SK-N-SH (cell line): ENCODE data around the gene PCF11. TPM values are rescaled to one million over a fixed set of nuclear protein-coding genes. Genes with fewer than 3 reads are reported as not detected.

Source experiments
- CTCF ChIA-PET: fragments of 300-600, 350-600 bp; formaldehyde crosslinking; extraction: SDS; loops from one replicate; lab custom pipeline; 2021; lab: Yijun Ruan, JAX
- POLR2A ChIA-PET: fragments of 350-600 bp; sonication (Branson Sonifier 250); formaldehyde crosslinking; extraction: SDS; loops from one replicate; lab custom pipeline; 2020; ENCODE audit warnings: antibody characterized with exemption, inconsistent platforms; lab: Yijun Ruan, JAX
- DNase-seq: peaks from one replicate; pipeline ENCODE4 v3.0.0; 2012
- H2AFZ ChIP-seq: fragments of 200-600 bp; sonication (generic); 2 replicates; pipeline ENCODE4 v1.8.1; 2016; ENCODE audit warnings: antibody characterized with exemption, mild to moderate bottlenecking, low read depth
- H3F3A ChIP-seq: fragments of 200-600 bp; sonication (generic); replicated peaks from 2 replicates; pipeline ENCODE3; 2016; ENCODE audit warnings: antibody characterized with exemption, mild to moderate bottlenecking; ENCODE audit not compliant: insufficient read depth
- H3K27ac ChIP-seq, 2 experiments: fragments of 200-500 bp in 1 of 2; fragments of 200-600 bp in 1 of 2; sonication (Bioruptor generic) in 1 of 2; sonication (generic), shearing (Covaris generic) in 1 of 2; 2 replicates each; pipeline versions ENCODE4 v1.5.1 to v1.6.1; 2014 to 2016; ENCODE audit warnings: low read depth in 2 of 2, inconsistent platforms in 1 of 2, low read length in 1 of 2, mild to moderate bottlenecking in 1 of 2, mixed read lengths in 1 of 2
- H3K27me3 ChIP-seq: fragments of 200-600 bp; sonication (generic), shearing (Covaris generic); 2 replicates; pipeline ENCODE4 v1.6.1; 2016; ENCODE audit warnings: mixed run types; ENCODE audit not compliant: insufficient read depth
- H3K36me3 ChIP-seq, 2 experiments: fragments of 200-500 bp in 1 of 2; fragments of 200-600 bp in 1 of 2; sonication (Bioruptor generic) in 1 of 2; sonication (generic) in 1 of 2; replicated peaks in 1 of 2; 2 replicates each; pipeline versions ENCODE3 to v1.5.1; 2014 to 2016; ENCODE audit warnings: low read length in 1 of 2, mild to moderate bottlenecking in 1 of 2; ENCODE audit not compliant: insufficient read depth in 2 of 2, control insufficient read depth in 1 of 2
- H3K4me1 ChIP-seq, 2 experiments: fragments of 200-500 bp in 1 of 2; fragments of 200-600 bp in 1 of 2; sonication (Bioruptor generic) in 1 of 2; sonication (generic), shearing (Covaris generic) in 1 of 2; 2 replicates each; pipeline versions ENCODE4 v1.5.1 to v1.6.1; 2014 to 2016; ENCODE audit warnings: low read depth in 1 of 2, low read length in 1 of 2, mixed run types in 1 of 2; ENCODE audit not compliant: insufficient read depth in 2 of 2, control insufficient read depth in 1 of 2
- H3K4me2 ChIP-seq: fragments of 200-600 bp; sonication (generic), shearing (Covaris generic); 2 replicates; pipeline ENCODE4 v1.6.1; 2017; ENCODE audit warnings: mixed run types
- H3K4me3 ChIP-seq, 2 experiments: fragments of 200-500 bp in 1 of 2; fragments of 200-600 bp in 1 of 2; sonication (Bioruptor generic) in 1 of 2; sonication (generic), shearing (Covaris generic) in 1 of 2; 2 replicates each; pipeline versions ENCODE4 v1.5.1 to v1.8.1; 2014 to 2016; ENCODE audit warnings: low read depth in 2 of 2, inconsistent platforms in 1 of 2, low read length in 1 of 2, mild to moderate bottlenecking in 1 of 2, mixed read lengths in 1 of 2, moderate library complexity in 1 of 2
- H3K79me2 ChIP-seq: fragments of 200-600 bp; sonication (generic); 2 replicates; pipeline ENCODE4 v1.8.1; 2017; ENCODE audit warnings: mild to moderate bottlenecking; ENCODE audit not compliant: insufficient read depth
- H3K9ac ChIP-seq: fragments of 200-600 bp; sonication (generic); 2 replicates; pipeline ENCODE4 v1.6.1; 2017; ENCODE audit warnings: mixed run types
- H3K9me2 ChIP-seq: fragments of 200-600 bp; sonication (generic); 2 replicates; pipeline ENCODE4 v1.6.1; 2017; ENCODE audit warnings: mixed run types
- H3K9me3 ChIP-seq: fragments of 200-600 bp; sonication (generic); 2 replicates; pipeline ENCODE4 v1.6.1; 2017; ENCODE audit warnings: mixed run types, mild to moderate bottlenecking, moderate library complexity
- H4K20me1 ChIP-seq: fragments of 200-600 bp; sonication (generic); 2 replicates; pipeline ENCODE4 v1.6.1; 2017; ENCODE audit warnings: mild to moderate bottlenecking, mixed run types; ENCODE audit not compliant: insufficient read depth
- ELF1 ChIP-seq: IDR thresholded peaks from 2 replicates; pipeline ENCODE4 v1.4.0; 2012
- EP300 ChIP-seq, 2 experiments: IDR thresholded peaks; 2 replicates each; pipeline versions ENCODE4 v1.4.0 to v1.6.1; 2012; ENCODE audit warnings: borderline replicate concordance in 1 of 2, low read depth in 1 of 2, low read length in 1 of 2
- EZH2phosphoT487 ChIP-seq: fragments of 200-600 bp; sonication (generic); IDR thresholded peaks from 2 replicates; pipeline ENCODE4 v1.6.1; 2017; ENCODE audit warnings: low read depth, mixed run types, mild to moderate bottlenecking, antibody characterized with exemption, moderate library complexity, borderline replicate concordance
- FOSL2 ChIP-seq: IDR thresholded peaks from 2 replicates; pipeline ENCODE4 v1.4.0; 2012; ENCODE audit warnings: low read depth, mild to moderate bottlenecking, moderate library complexity, borderline replicate concordance
- FOXM1 ChIP-seq: IDR thresholded peaks from 2 replicates; pipeline ENCODE4 v1.4.0; 2012; ENCODE audit warnings: low read depth, mild to moderate bottlenecking
- GATA2 ChIP-seq: sonication (generic); formaldehyde crosslinking; IDR thresholded peaks from 2 replicates; pipeline ENCODE4 v1.5.0; 2020; ENCODE audit warnings: mild to moderate bottlenecking, missing genetic modification reagents
- MXI1 ChIP-seq: IDR thresholded peaks from 2 replicates; pipeline ENCODE4 v1.6.1; 2012; ENCODE audit warnings: mild to moderate bottlenecking, low read depth, low read length, improper control_type of control experiment
- NRF1 ChIP-seq: IDR thresholded peaks from 2 replicates; pipeline ENCODE4 v1.6.1; 2012; ENCODE audit warnings: low read depth, mild to moderate bottlenecking, low read length
- PBX3 ChIP-seq: IDR thresholded peaks from 2 replicates; pipeline ENCODE4; 2012
- POLR2AphosphoS5 ChIP-seq: IDR thresholded peaks from 2 replicates; pipeline ENCODE4 v1.6.1; 2012; ENCODE audit warnings: low read depth, low read length
- RCOR1 ChIP-seq: fragments of 150-350 bp; IDR thresholded peaks from 2 replicates; pipeline ENCODE4 v1.6.1; 2017; ENCODE audit warnings: antibody characterized with exemption, low read length
- REST ChIP-seq: IDR thresholded peaks from 2 replicates; pipeline ENCODE4 v1.6.1; 2012; ENCODE audit warnings: mild to moderate bottlenecking, low read depth, low read length, moderate library complexity
- RFX5 ChIP-seq: IDR thresholded peaks from 2 replicates; pipeline ENCODE4 v1.6.1; 2012; ENCODE audit warnings: mild to moderate bottlenecking, improper control_type of control experiment, low read length
- RXRA ChIP-seq: IDR thresholded peaks from 2 replicates; pipeline ENCODE4 v1.4.0; 2012; ENCODE audit warnings: low read depth, mild to moderate bottlenecking, borderline replicate concordance
- SMC3 ChIP-seq: IDR thresholded peaks from 2 replicates; pipeline ENCODE4 v1.6.1; 2012; ENCODE audit warnings: low read depth, low read length, improper control_type of control experiment
- TEAD4 ChIP-seq: IDR thresholded peaks from 2 replicates; pipeline ENCODE4 v1.4.0; 2012; ENCODE audit warnings: mild to moderate bottlenecking, borderline replicate concordance; ENCODE audit not compliant: insufficient read depth
- USF2 ChIP-seq: fragments of 150-350 bp; IDR thresholded peaks from 2 replicates; pipeline ENCODE4 v1.6.1; 2017; ENCODE audit warnings: antibody characterized with exemption, low read length, low read depth, borderline replicate concordance
- YY1 ChIP-seq: IDR thresholded peaks from 2 replicates; pipeline ENCODE4 v1.4.0; 2012; ENCODE audit warnings: low read depth, mild to moderate bottlenecking
- ZBTB33 ChIP-seq: IDR thresholded peaks from 2 replicates; pipeline ENCODE4 v1.4.0; 2012; ENCODE audit warnings: low read depth, borderline replicate concordance
- WGBS: methylation state at CpG from one replicate; pipeline ENCODE4 v1.1.6; 2017; ENCODE audit warnings: low lambda C conversion rate; 5-methylcytosine and 5-hydroxymethylcytosine counted together
- polyA plus RNA-seq, 3 experiments: library from polyadenylated mRNA; depleted of rRNA; stranded (reverse); fragments of >200 nt; gene quantifications; 2 replicates each; pipeline ENCODE4 v1.2.3, GENCODE V29; 2012

Gene PCF11
- polyA plus RNA-seq, 1 of the 3 experiments (the other 2 are of a cell fraction), result 22.4 TPM

GRCh38 chr11:83223457-83223856 lies 66.5 kb downstream of the PCF11 start (continued):
- TF ChIP-seq MXI1, result no peak
- no peak for TF ChIP-seq REST
- TF ChIP-seq ELF1, result no peak
- no peak for TF ChIP-seq USF2
- TF ChIP-seq POLR2AphosphoS5, result no peak
- TF ChIP-seq RCOR1, result no peak
- TF ChIP-seq YY1, result no peak
- no peak for TF ChIP-seq SMC3
- TF ChIP-seq GATA2 (CRISPR knock-in tag), result no peak

- POLR2A ChIA-PET, result no interaction called here
- no peak overlapping the region for H2AFZ ChIP-seq
- no peaks in the 10 kb centered on the region for H3K79me2 ChIP-seq
- TF ChIP-seq TEAD4 (no peak), ZBTB33 (no peak), NRF1 (no peak), EZH2phosphoT487 (no peak), RFX5 (no peak), REST (no peak), SMC3 (no peak), PBX3 (no peak), FOSL2 (no peak), RXRA (no peak), EP300 (IDR thresholded peaks at IDR 0.05; ENCODE audit: borderline replicate concordance in 1 of 2, low read depth in 1 of 2, low read length in 1 of 2) (no peak), FOXM1 (no peak), MXI1 (no peak)
- TF ChIP-seq, all 33 proteins: peak for 0
- Histone ChIP-seq H3K36me3 (no peaks in the 10 kb centered on the region), H3F3A (no peaks in the 10 kb centered on the region), H3K27ac (no peak overlapping the region), H3K9me3 (no peaks in the 10 kb centered on the region), H3K4me3 (no peak overlapping the region), H4K20me1 (no peaks in the 10 kb centered on the region), H3K9me2 (no peaks in the 10 kb centered on the region), H3K4me2 (no peak overlapping the region), H3K9ac (no peak overlapping the region), H3K4me1 (no peaks in the 10 kb centered on the region), H3K27me3 (no peaks in the 10 kb centered on the region)
- WGBS, result 79% methylated on average over 1 of the region's 1 CpG
- DNase-seq, result no peak
- CTCF ChIA-PET, result interaction anchor here (0.9 to 1.9 kb wide), 6 partner anchors 14 to 592 kb away, joined by 3 to 10 read pairs (median 4); no protein-coding TSS in a partner anchor
Measured at GRCh38 chr11:83235825-83236224, 78.9 kb downstream of the PCF11 start.
